GM12875 (cell line): ENCODE results near the gene CNTNAP2.

Experiments used
- H3K4me3 ChIP-seq: one replicate; pipeline ENCODE4 v1.5.1; 2011; ENCODE audit warnings: low read depth, low read length, control low read depth
- CTCF ChIP-seq: IDR thresholded peaks from 2 replicates; pipeline ENCODE4 v1.5.1; 2011; ENCODE audit warnings: low read depth, mild to moderate bottlenecking, control low read depth, inconsistent platforms, low read length, moderate library complexity, borderline replicate concordance; ENCODE audit not compliant: insufficient read depth

The CNTNAP2 gene

GRCh38 chr7:147196481-147196880 is 1079.9 kb downstream of the CNTNAP2 start:
- TF ChIP-seq CTCF: no peak
- H3K4me3 ChIP-seq: no peak overlapping the region

- H3K4me3 ChIP-seq: no peak overlapping the region
- TF ChIP-seq CTCF: no peak
Measured at GRCh38 chr7:147197006-147197405, 1080.4 kb downstream of the CNTNAP2 start.

GRCh38 chr7:147199868-147200267 is 1083.3 kb downstream of the CNTNAP2 start:
- TF ChIP-seq CTCF: no peak
- no peak overlapping the region for H3K4me3 ChIP-seq

- H3K4me3 ChIP-seq: no peak overlapping the region
- TF ChIP-seq CTCF: no peak
Measured at GRCh38 chr7:147207988-147208387, 1091.4 kb downstream of the CNTNAP2 start.

GRCh38 chr7:147231275-147231674 is 1114.7 kb downstream of the CNTNAP2 start:
- H3K4me3 ChIP-seq: no peak overlapping the region
- TF ChIP-seq CTCF: no peak

- H3K4me3 ChIP-seq: no peak overlapping the region
- TF ChIP-seq CTCF: no peak
Measured at GRCh38 chr7:147235645-147236382, 1119.2 kb downstream of the CNTNAP2 start.

GRCh38 chr7:147240468-147240867 is 1123.9 kb downstream of the CNTNAP2 start:
- TF ChIP-seq CTCF: no peak

More at GRCh38 chr7:147240468-147240867, 1123.9 kb downstream of the CNTNAP2 start:
- H3K4me3 ChIP-seq: no peak overlapping the region
